Endothelial cell of umbilical vein (primary cell): Measurements from ENCODE around the gene ZRANB1. TPM values are rescaled to one million over a fixed set of nuclear protein-coding genes. Genes with fewer than 3 reads are reported as not detected.

Experiments
- BruUV-seq: library from RNA; stranded (reverse); fragments of 400-500 nt; replicated peaks from 2 replicates; lab custom pipeline; 2021; lab: Mats Ljungman, UMichigan
- CTCF ChIA-PET: fragments of 300-600, 350-600 bp; sonication (Branson Sonifier 250); formaldehyde crosslinking; loops from one replicate; lab custom pipeline; 2021; ENCODE audit warnings: antibody characterized with exemption, inconsistent platforms; lab: Charles Lee
- POLR2A ChIA-PET: fragments of 300-600, 350-600 bp; sonication (Branson Sonifier 250); formaldehyde crosslinking; loops from one replicate; lab custom pipeline; 2021; ENCODE audit warnings: antibody characterized with exemption, inconsistent platforms; lab: Charles Lee
- DNase-seq: peaks from one replicate; pipeline ENCODE4 v3.0.0-alpha.2; 2011; ENCODE audit warnings: low read depth, low spot score
- FAIRE-seq: peaks from 2 replicates; lab custom pipeline; 2011; peaks lifted over from hg19 to GRCh38; lab: Jason Lieb, UNC
- H2AFZ ChIP-seq: 2 replicates; pipeline ENCODE4 v1.6.0; 2012; ENCODE audit warnings: low read depth, low read length, control low read depth, inconsistent platforms
- H3K27ac ChIP-seq: 2 replicates; pipeline ENCODE4 v1.5.1; 2011; ENCODE audit warnings: low read depth, mild to moderate bottlenecking, control low read depth, low read length, moderate library complexity; ENCODE audit not compliant: insufficient read depth
- H3K27me3 ChIP-seq, 2 experiments: 2 replicates each; pipeline versions ENCODE4 v1.6.0 to v1.6.1; 2011; ENCODE audit warnings: low read length in 2 of 2, mixed read lengths in 1 of 2; ENCODE audit not compliant: control insufficient read depth in 2 of 2, insufficient read depth in 2 of 2
- H3K36me3 ChIP-seq, 2 experiments: 2 replicates in 1 of 2; 3 replicates in 1 of 2; pipeline ENCODE4 v1.5.1; 2011; ENCODE audit warnings: low read length in 2 of 2, mild to moderate bottlenecking in 1 of 2, moderate library complexity in 1 of 2; ENCODE audit not compliant: control insufficient read depth in 2 of 2, insufficient read depth in 2 of 2; ENCODE audit errors: extremely low read depth in 1 of 2
- H3K4me1 ChIP-seq: 3 replicates; pipeline ENCODE4 v1.5.1; 2011; ENCODE audit warnings: mild to moderate bottlenecking, low read length; ENCODE audit not compliant: control insufficient read depth, insufficient read depth; ENCODE audit errors: extremely low read depth
- H3K4me2 ChIP-seq: 2 replicates; pipeline ENCODE4 v1.6.1; 2011; ENCODE audit warnings: low read length, control low read depth, mixed read lengths; ENCODE audit not compliant: insufficient read depth
- H3K4me3 ChIP-seq, 3 experiments: fragments of 200-600 bp in 1 of 3; sonication (generic), shearing (Covaris generic) in 1 of 3; replicated peaks in 1 of 3; 2 replicates each; pipeline ENCODE4 v1.5.1; 2011 to 2016; ENCODE audit warnings: control low read depth in 3 of 3, low read length in 3 of 3, mild to moderate bottlenecking in 2 of 3, inconsistent platforms in 1 of 3, low read depth in 1 of 3, moderate library complexity in 1 of 3; ENCODE audit not compliant: insufficient read depth in 1 of 3
- H3K79me2 ChIP-seq: 2 replicates; pipeline ENCODE4 v1.6.0; 2012; ENCODE audit warnings: low read length, inconsistent platforms; ENCODE audit not compliant: control insufficient read depth, insufficient read depth
- H3K9ac ChIP-seq: replicated peaks from 2 replicates; pipeline ENCODE3; 2011; ENCODE audit warnings: low read length, control low read depth; ENCODE audit not compliant: insufficient read depth; ENCODE audit errors: extremely low read depth
- H3K9me1 ChIP-seq: replicated peaks from 3 replicates; pipeline ENCODE4 v1.6.0; 2011; ENCODE audit warnings: mild to moderate bottlenecking, low read length; ENCODE audit not compliant: control insufficient read depth, insufficient read depth; ENCODE audit errors: extremely low read depth
- H3K9me3 ChIP-seq: replicated peaks from 2 replicates; pipeline ENCODE4 v1.5.1; 2012; ENCODE audit warnings: low read length, inconsistent platforms; ENCODE audit not compliant: control insufficient read depth, insufficient read depth
- H4K20me1 ChIP-seq: replicated peaks from 2 replicates; pipeline ENCODE3; 2011; ENCODE audit warnings: mild to moderate bottlenecking, low read length; ENCODE audit not compliant: control insufficient read depth, insufficient read depth; ENCODE audit errors: extremely low read depth
- EZH2 ChIP-seq: IDR thresholded peaks from 2 replicates; pipeline ENCODE4 v1.6.1; 2012; ENCODE audit warnings: borderline replicate concordance, low read depth, mild to moderate bottlenecking, moderate library complexity, low read length, inconsistent platforms; ENCODE audit not compliant: severe bottlenecking
- FOS ChIP-seq: IDR thresholded peaks from 2 replicates; pipeline ENCODE4 v1.6.1; 2011; ENCODE audit warnings: mild to moderate bottlenecking, low read length, moderate library complexity, borderline replicate concordance; ENCODE audit not compliant: insufficient read depth
- GATA2 ChIP-seq: IDR thresholded peaks from 2 replicates; pipeline ENCODE4 v1.7.0; 2011; ENCODE audit warnings: low read depth, mild to moderate bottlenecking, moderate library complexity, mixed read lengths, low read length; ENCODE audit not compliant: insufficient read length, insufficient read depth
- JUN ChIP-seq: IDR thresholded peaks from 2 replicates; pipeline ENCODE4 v1.6.1; 2011; ENCODE audit warnings: borderline replicate concordance, low read depth; ENCODE audit not compliant: insufficient read length, insufficient read depth
- MYC ChIP-seq: IDR thresholded peaks from one replicate; pipeline ENCODE4 v1.6.1; 2011; ENCODE audit warnings: mild to moderate bottlenecking, low read depth, low read length
- POLR2A ChIP-seq: IDR thresholded peaks from 2 replicates; pipeline ENCODE4 v1.6.1; 2012; ENCODE audit warnings: low read depth, mild to moderate bottlenecking, control low read depth, low read length
- POLR2AphosphoS5 ChIP-seq: IDR thresholded peaks from 2 replicates; pipeline ENCODE4 v1.6.1; 2012; ENCODE audit warnings: low read depth, mild to moderate bottlenecking, control low read depth, low read length, moderate library complexity; ENCODE audit not compliant: insufficient read depth
- dilution Hi-C: fragments of 300-500 bp; cut with MboI; formaldehyde crosslinking; loops from one replicate; pipeline ENCODE4 v1.15.0; 2019; ENCODE audit warnings: low sequenced_read_pairs; ENCODE audit not compliant: extremely low pct_ligation_motif_present
- intact Hi-C: fragments of 100-400 bp; cut with micrococcal nuclease; formaldehyde crosslinking; loops from one replicate; pipeline ENCODE4 v1.10.0; 2022
- polyA plus RNA-seq, 4 experiments: library from polyadenylated mRNA; depleted of rRNA in 3 of 4; stranded (reverse) in 3 of 4; unstranded in 1 of 4; fragments of >200 nt; gene quantifications; 2 replicates each; pipeline versions ENCODE4 v1.2.1 to v1.2.3, GENCODE V29; 2011 to 2012; ENCODE audit warnings: missing spikeins in 1 of 4
- total RNA-seq: library from RNA; stranded (reverse); gene quantifications from 2 replicates; pipeline ENCODE4 v1.2.3, GENCODE V29; 2021
- TF ChIP-seq, protein P1 (sequence below): IDR thresholded peaks from 2 replicates; pipeline ENCODE4 v1.6.1; 2011; ENCODE audit not compliant: insufficient read depth, insufficient read length

Gene ZRANB1
- total and polyA plus RNA-seq, 2 donors (not counting 3 experiments of a cell fraction or from before 2014, with no cell fraction given) = 6.2 to 17.7 TPM

DNA sequence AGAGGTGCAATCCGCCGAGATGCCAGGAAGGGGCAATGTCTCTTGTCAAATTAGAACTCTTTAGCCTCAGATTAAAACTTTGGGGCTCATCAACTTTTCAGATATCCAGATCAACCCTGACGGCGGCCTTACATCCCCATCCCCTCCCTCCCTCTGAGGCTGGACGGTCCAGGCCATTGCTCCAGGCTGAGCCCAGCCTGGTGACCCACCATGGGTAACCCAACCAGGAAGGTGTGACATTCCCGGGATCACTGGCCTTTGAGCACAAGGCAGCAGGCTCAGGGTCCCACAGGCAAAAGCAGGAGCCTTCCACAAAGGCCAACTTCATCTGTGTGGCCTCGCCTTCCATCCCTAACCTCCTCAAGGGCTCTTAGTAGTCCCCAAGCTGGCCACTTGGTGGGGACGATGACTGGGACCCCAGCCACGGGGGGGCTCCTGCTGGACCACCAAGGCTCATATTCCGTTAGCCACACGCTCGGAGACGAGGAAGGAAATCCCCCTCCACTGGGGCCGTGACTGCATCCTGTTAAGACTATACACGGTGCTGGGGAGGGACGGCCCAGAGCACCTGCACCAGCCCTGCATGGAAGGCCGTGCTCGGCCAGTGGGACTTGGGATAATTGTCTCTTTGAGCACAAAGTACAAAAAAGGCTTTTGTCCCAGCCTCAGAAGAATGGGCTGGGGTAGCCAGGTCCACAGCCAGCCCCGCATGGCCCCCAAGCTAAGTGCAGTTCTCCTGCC is 62.8 kb downstream of the ZRANB1 start:
- BruUV-seq = no TSS peak
- no peak for FAIRE-seq
- ChIA-PET POLR2A (no interaction called here), CTCF (no interaction called here)
- Histone ChIP-seq H3K9me3 (no peaks in the 10 kb centered on the region), H3K4me3 (no peak overlapping the region), H2AFZ (no peak overlapping the region), H3K9ac (no peak overlapping the region), H3K79me2 (peaks cover 32% of the 10 kb centered on the region), H4K20me1 (no peaks in the 10 kb centered on the region), H3K36me3 (peaks cover 2 to 53% of the 10 kb centered on the region in 2 experiments), H3K27me3 (no peaks in the 10 kb centered on the region), H3K9me1 (no peaks in the 10 kb centered on the region), H3K4me2 (no peak overlapping the region), H3K27ac (no peak overlapping the region), H3K4me1 (no peaks in the 10 kb centered on the region)
- DNase-seq = no peak
- TF ChIP-seq GATA2 (no peak), JUN (no peak), FOS (no peak), EZH2 (no peak), POLR2AphosphoS5 (no peak), MYC (no peak), POLR2A (no peak)
- TF ChIP-seq, protein P1, sequence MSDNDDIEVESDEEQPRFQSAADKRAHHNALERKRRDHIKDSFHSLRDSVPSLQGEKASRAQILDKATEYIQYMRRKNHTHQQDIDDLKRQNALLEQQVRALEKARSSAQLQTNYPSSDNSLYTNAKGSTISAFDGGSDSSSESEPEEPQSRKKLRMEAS = no peak
- dilution Hi-C loops (no loop called here), intact Hi-C loops (no loop called here)
